Hepatocyte (in vitro differentiated cells): ENCODE measurements around the gene NEDD8. TPM values are rescaled to one million over a fixed set of nuclear protein-coding genes. Genes with fewer than 3 reads are reported as not detected.
"Not testable (repeated sequence)": the region's sequence is repeated elsewhere in the genome, so short reads cannot be mapped to it uniquely, and the experiment has no call there.

ENCODE experiments used
- DNase-seq: peaks from one replicate; pipeline ENCODE4 v3.0.0-alpha.2; 2016; ENCODE audit warnings: low spot score
- H2AFZ ChIP-seq: fragments of 200-600 bp; sonication (generic); 2 replicates; pipeline ENCODE4 v1.6.0; 2016; ENCODE audit warnings: antibody characterized with exemption, mild to moderate bottlenecking
- H3K27ac ChIP-seq: fragments of 200-600 bp; sonication (generic); 2 replicates; pipeline ENCODE4 v1.5.1; 2016; ENCODE audit warnings: mild to moderate bottlenecking
- H3K27me3 ChIP-seq: fragments of 200-600 bp; sonication (generic); 2 replicates; pipeline ENCODE4 v1.6.1; 2016
- H3K36me3 ChIP-seq: fragments of 200-600 bp; sonication (generic); replicated peaks from 2 replicates; pipeline ENCODE4 v1.5.1; 2016; ENCODE audit warnings: low read depth; ENCODE audit not compliant: insufficient read depth
- H3K4me1 ChIP-seq: fragments of 200-600 bp; sonication (generic); 2 replicates; pipeline ENCODE4 v1.5.1; 2016; ENCODE audit warnings: mild to moderate bottlenecking, moderate library complexity; ENCODE audit not compliant: insufficient read depth
- H3K4me2 ChIP-seq: fragments of 200-600 bp; sonication (generic); 2 replicates; pipeline ENCODE4 v1.6.0; 2016
- H3K4me3 ChIP-seq: fragments of 200-600 bp; sonication (generic); 2 replicates; pipeline ENCODE4 v1.5.1; 2016; ENCODE audit warnings: mild to moderate bottlenecking
- H3K79me2 ChIP-seq: fragments of 200-600 bp; sonication (generic); 2 replicates; pipeline ENCODE4 v1.6.0; 2017; ENCODE audit warnings: mild to moderate bottlenecking
- H3K9me2 ChIP-seq: fragments of 200-600 bp; sonication (generic); replicated peaks from 2 replicates; pipeline ENCODE4 v1.6.0; 2017; ENCODE audit warnings: mild to moderate bottlenecking; ENCODE audit not compliant: insufficient read depth
- H3K9me3 ChIP-seq: fragments of 200-600 bp; sonication (generic); 2 replicates; pipeline ENCODE4 v1.5.1; 2016; ENCODE audit warnings: low read depth, mild to moderate bottlenecking
- H4K20me1 ChIP-seq: fragments of 200-600 bp; sonication (generic); 2 replicates; pipeline ENCODE4 v1.6.0; 2016; ENCODE audit warnings: mild to moderate bottlenecking; ENCODE audit not compliant: insufficient read depth, poor library complexity, severe bottlenecking
- CTCF ChIP-seq: fragments of 200-600 bp; sonication (generic); IDR thresholded peaks from 2 replicates; pipeline ENCODE4 v1.5.1; 2016; ENCODE audit warnings: antibody characterized with exemption, mild to moderate bottlenecking; ENCODE audit not compliant: poor library complexity
- EZH2 ChIP-seq: fragments of 200-600 bp; sonication (generic); IDR thresholded peaks from 2 replicates; pipeline ENCODE4 v1.6.1; 2016; ENCODE audit warnings: antibody characterized with exemption, mild to moderate bottlenecking, borderline replicate concordance
- EZH2phosphoT487 ChIP-seq: fragments of 200-600 bp; sonication (generic); IDR thresholded peaks from one replicate; pipeline ENCODE4 v1.6.1; 2018; ENCODE audit warnings: antibody characterized with exemption, mild to moderate bottlenecking, low read depth, moderate library complexity; ENCODE audit not compliant: unreplicated experiment, severe bottlenecking
- WGBS: methylation state at CpG from one replicate; pipeline ENCODE4 v1.1.6; 2016; ENCODE audit warnings: low lambda C conversion rate; ENCODE audit errors: missing lambda C conversion rate; 5-methylcytosine and 5-hydroxymethylcytosine counted together
- polyA plus RNA-seq: library from polyadenylated mRNA; unstranded; fragments of >200 nt; fragmentation: Nextera tagmentation; extraction: Ambion mirVana; gene quantifications from 2 replicates; pipeline ENCODE4 v1.2.1, GENCODE V29; 2016
- total RNA-seq: library from RNA; depleted of rRNA; stranded (reverse); fragments of >200 nt; gene quantifications from 2 replicates; pipeline ENCODE4 v1.2.3, GENCODE V29; 2014

NEDD8 gene
- total and polyA plus RNA-seq, 2 experiments from 2014 or later = 162 to 326 TPM

GRCh38 chr14:24219080-24219479 lies 13.1 kb downstream of the NEDD8 start:
- H3K36me3 ChIP-seq = no peaks in the 10 kb centered on the region
- WGBS = 94% methylated on average over 4 of the region's 4 CpGs
- H3K79me2 ChIP-seq = peaks cover 53% of the 10 kb centered on the region
- H3K4me3 ChIP-seq = no peak overlapping the region
- no peaks in the 10 kb centered on the region for H3K27me3 ChIP-seq
- peaks cover 3% of the 10 kb centered on the region for H3K4me1 ChIP-seq
- H3K9me3 ChIP-seq = no peaks in the 10 kb centered on the region
- no peak overlapping the region for H3K27ac ChIP-seq
- H3K4me2 ChIP-seq = no peak overlapping the region
- TF ChIP-seq CTCF (no peak), EZH2phosphoT487 (no peak), EZH2 (no peak)
- H4K20me1 ChIP-seq = peaks cover 5% of the 10 kb centered on the region
- no peak overlapping the region for H2AFZ ChIP-seq
- no peak for DNase-seq
- no peaks in the 10 kb centered on the region for H3K9me2 ChIP-seq

GRCh38 chr14:24216876-24217275 lies 15.3 kb downstream of the NEDD8 start:
- H3K4me3 ChIP-seq, H3K27me3 ChIP-seq, DNase-seq, H3K4me1 ChIP-seq, H3K9me2 ChIP-seq, H4K20me1 ChIP-seq, H3K4me2 ChIP-seq, H3K36me3 ChIP-seq, H3K9me3 ChIP-seq, H2AFZ ChIP-seq, H3K27ac ChIP-seq: not testable (repeated sequence)
- H3K79me2 ChIP-seq = peaks cover 37% of the 10 kb centered on the region
- 100% methylated on average over 1 of the region's 1 CpG for WGBS

GRCh38 chr14:24216345-24216699 lies 15.8 kb downstream of the NEDD8 start:
- Histone ChIP-seq H3K4me1 (peaks cover 13% of the 10 kb centered on the region), H4K20me1 (no peaks in the 10 kb centered on the region), H3K9me3 (no peaks in the 10 kb centered on the region), H3K27ac (peak overlapping the region; percentile 26), H3K4me2 (peak overlapping the region; percentile 85), H3K27me3 (no peaks in the 10 kb centered on the region), H3K4me3 (no peak overlapping the region), H3K79me2 (peaks cover 37% of the 10 kb centered on the region), H2AFZ (peak overlapping the region; percentile 5), H3K36me3 (no peaks in the 10 kb centered on the region), H3K9me2 (no peaks in the 10 kb centered on the region)
- no peak for DNase-seq
- no peak for TF ChIP-seq CTCF
- no peak for TF ChIP-seq EZH2
- TF ChIP-seq EZH2phosphoT487 = no peak
- 94% methylated on average over 2 of the region's 2 CpGs for WGBS

- WGBS = 2% methylated on average over 40 of the region's 40 CpGs
- peaks cover 13% of the 10 kb centered on the region for H3K4me1 ChIP-seq
- DNase-seq = peak; percentile 91
- H3K36me3 ChIP-seq = no peaks in the 10 kb centered on the region
- H4K20me1 ChIP-seq = no peaks in the 10 kb centered on the region
- peak within 1 kb of the TSS; percentile 91 for H2AFZ ChIP-seq
- TF ChIP-seq EZH2 (no peak), CTCF (peak; percentile 68), EZH2phosphoT487 (no peak)
- no peaks in the 10 kb centered on the region for H3K9me2 ChIP-seq
- H3K79me2 ChIP-seq = peaks cover 33% of the 10 kb centered on the region
- H3K27ac ChIP-seq = peak within 1 kb of the TSS; percentile 93
- H3K9me3 ChIP-seq = no peaks in the 10 kb centered on the region
- peak within 1 kb of the TSS; percentile 85 for H3K4me2 ChIP-seq
- H3K4me3 ChIP-seq = peak within 1 kb of the TSS; percentile 76
- no peaks in the 10 kb centered on the region for H3K27me3 ChIP-seq
Measured at GRCh38 chr14:24215495-24216344, 16.4 kb downstream of the NEDD8 start, which contains the start of gene MDP1. TSS of gene MDP1 (minus strand) at chr14:24216066. CDS start at chr14:24215955, 111 bp downstream.
